Measurements from ENCODE around the gene MORC2.

MORC2 gene

DNA sequence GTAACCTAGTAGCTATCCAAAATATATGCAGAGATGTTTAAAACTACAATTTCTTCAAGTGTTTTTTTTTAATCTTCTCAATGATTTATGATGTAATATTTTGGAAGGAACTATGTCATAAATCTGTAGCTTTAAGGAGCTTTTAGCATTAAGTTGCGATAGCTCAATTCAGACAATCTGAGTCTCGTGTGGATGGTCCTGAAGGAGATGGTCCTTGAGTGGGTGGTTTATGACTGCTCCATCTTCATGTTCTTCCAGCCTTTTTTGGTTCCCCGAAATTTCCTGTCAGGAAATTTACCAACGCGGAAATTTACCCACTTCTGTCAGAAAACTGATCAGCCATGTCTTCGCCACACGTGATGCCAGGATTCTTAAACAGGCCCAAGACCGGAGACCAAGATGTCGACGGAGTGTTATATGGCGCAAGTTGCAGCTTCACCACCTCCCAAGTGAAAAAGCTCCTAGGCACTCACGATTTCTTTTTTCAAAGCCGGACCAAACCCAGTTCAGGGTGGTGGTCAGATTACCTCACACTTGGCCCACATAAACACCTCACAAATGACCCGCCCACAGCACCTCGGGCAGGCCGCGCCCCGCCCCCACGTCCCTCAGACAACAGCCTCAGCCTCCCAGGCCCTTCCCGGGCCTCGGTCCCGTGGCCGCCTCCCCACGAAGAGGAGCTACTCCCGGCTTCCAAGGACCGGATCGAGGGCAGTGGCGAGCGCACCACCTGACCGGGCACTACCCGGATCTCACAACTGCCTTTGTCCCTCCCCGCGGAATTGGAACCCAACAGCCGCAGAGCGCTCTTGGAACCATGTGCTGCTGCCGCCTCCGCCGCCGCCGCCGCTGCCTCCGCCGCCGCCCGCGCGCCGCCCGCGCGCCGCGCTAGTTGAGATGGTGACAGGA is at the start of gene MORC2:
MORC2 (minus strand) TSS at position 760 of the 909 bp plus-strand sequence. CDS start 885 bp downstream, outside the sequence.
- no peaks in the 10 kb centered on the region for H3K27me3 ChIP-seq (ENCODE audit: control insufficient read depth in 1 of 2, insufficient read depth in 2 of 2, low read length in 2 of 2)
- peak within 1 kb of the TSS; percentile 87 for H3K27ac ChIP-seq (ENCODE audit: low read depth, low read length)
- peaks cover 20% of the 10 kb centered on the region for H3K36me3 ChIP-seq (ENCODE audit: insufficient read depth, low read length)
- H3K9me3 ChIP-seq (ENCODE audit: low read length) = peaks cover 18% of the 10 kb centered on the region
- peaks cover 25% of the 10 kb centered on the region for H3K4me1 ChIP-seq (ENCODE audit: insufficient read depth, low read length)
- H3K4me3 ChIP-seq (ENCODE audit: low read depth in 1 of 2, low read length in 2 of 2) = peak within 1 kb of the TSS; percentile 91 to 92
- H3K9ac ChIP-seq (ENCODE audit: low read length) = peak within 1 kb of the TSS; percentile 54

DNA sequence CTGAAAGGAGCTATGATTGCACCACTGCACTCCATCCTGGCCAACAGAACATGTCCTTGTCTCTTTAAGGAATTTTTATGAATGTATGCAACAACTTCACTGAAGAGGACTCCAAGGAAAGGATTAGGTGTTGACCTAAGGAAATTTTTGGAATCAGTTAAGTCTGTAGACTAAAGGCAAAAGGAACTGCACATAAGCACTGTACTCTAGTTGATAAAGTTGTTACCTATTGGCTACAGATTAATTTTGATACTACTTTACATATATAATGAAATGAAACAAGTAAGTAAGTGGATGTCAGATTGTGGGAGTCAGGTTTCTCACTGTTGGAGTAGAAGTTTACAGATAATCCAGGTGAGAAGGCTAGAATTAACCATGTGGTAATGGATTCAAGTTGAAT is 37.0 kb upstream of the MORC2 start:
- Histone ChIP-seq H3K27ac (ENCODE audit: low read depth, low read length) (no peak overlapping the region), H3K9ac (ENCODE audit: low read length) (no peak overlapping the region), H3K4me1 (ENCODE audit: insufficient read depth, low read length) (no peaks in the 10 kb centered on the region), H3K4me3 (ENCODE audit: low read depth in 1 of 2, low read length in 2 of 2) (no peak overlapping the region), H3K27me3 (ENCODE audit: control insufficient read depth in 1 of 2, insufficient read depth in 2 of 2, low read length in 2 of 2) (no peaks in the 10 kb centered on the region), H3K9me3 (ENCODE audit: low read length) (no peaks in the 10 kb centered on the region), H3K36me3 (ENCODE audit: insufficient read depth, low read length) (no peaks in the 10 kb centered on the region)

DNA sequence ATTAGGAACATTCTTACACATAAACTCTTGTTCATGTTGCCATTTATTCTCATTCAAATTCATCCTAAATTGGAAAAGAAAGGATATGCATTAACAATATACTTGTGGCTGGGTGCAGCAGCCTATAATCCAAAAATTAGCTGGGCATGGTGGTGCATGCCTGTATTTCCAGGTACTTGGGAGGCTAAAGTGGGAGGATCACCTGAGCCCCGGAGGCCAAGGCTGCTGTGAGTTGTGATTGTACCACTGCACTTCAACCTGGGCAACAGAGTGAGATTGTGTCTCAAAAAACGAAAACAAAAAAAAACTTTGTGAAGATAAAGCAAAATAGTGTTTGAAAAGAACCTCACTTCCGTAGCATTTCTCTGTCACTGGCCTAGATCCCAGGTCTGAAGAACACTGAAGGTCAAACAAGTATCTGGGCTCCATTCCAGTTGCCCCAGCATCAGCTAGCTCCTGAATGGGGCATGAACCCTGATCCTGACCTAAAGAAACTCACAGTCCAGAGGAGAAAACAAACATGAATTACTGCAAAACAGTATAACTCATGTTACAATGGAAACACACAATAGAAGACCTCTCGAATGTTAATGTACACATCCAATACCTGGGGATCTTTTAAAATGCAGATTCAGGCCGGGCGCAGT is 32.7 kb upstream of the MORC2 start:
- Histone ChIP-seq H3K27me3 (ENCODE audit: control insufficient read depth in 1 of 2, insufficient read depth in 2 of 2, low read length in 2 of 2) (no peaks in the 10 kb centered on the region), H3K4me3 (ENCODE audit: low read depth in 1 of 2, low read length in 2 of 2) (no peak overlapping the region), H3K9me3 (ENCODE audit: low read length) (no peaks in the 10 kb centered on the region), H3K36me3 (ENCODE audit: insufficient read depth, low read length) (no peaks in the 10 kb centered on the region), H3K9ac (ENCODE audit: low read length) (no peak overlapping the region), H3K4me1 (ENCODE audit: insufficient read depth, low read length) (no peaks in the 10 kb centered on the region), H3K27ac (ENCODE audit: low read depth, low read length) (no peak overlapping the region)

DNA sequence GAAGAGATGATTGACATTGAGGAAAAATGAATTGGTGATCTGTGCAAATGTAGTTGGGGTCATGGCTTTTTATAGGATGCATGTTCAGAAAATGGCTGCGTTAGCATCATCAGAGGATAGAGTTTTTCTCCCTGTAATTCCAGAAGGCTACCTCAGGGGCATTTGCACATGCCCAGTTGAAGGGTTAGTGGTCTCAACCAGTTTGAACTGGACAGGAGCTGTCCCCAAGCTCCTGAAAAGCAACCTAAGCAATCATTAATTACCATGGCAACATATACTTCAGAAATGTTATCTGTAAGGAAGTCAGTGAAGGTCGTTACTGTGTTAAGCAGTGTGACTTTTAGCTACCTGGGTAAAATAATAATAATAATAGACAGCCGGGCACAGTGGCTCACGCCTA is 29.8 kb upstream of the MORC2 start:
- no peaks in the 10 kb centered on the region for H3K4me1 ChIP-seq (ENCODE audit: insufficient read depth, low read length)
- H3K36me3 ChIP-seq (ENCODE audit: insufficient read depth, low read length) = no peaks in the 10 kb centered on the region
- no peak overlapping the region for H3K27ac ChIP-seq (ENCODE audit: low read depth, low read length)
- H3K4me3 ChIP-seq (ENCODE audit: low read depth in 1 of 2, low read length in 2 of 2) = no peak overlapping the region
- H3K9ac ChIP-seq (ENCODE audit: low read length) = no peak overlapping the region
- H3K27me3 ChIP-seq (ENCODE audit: control insufficient read depth in 1 of 2, insufficient read depth in 2 of 2, low read length in 2 of 2) = no peaks in the 10 kb centered on the region
- H3K9me3 ChIP-seq (ENCODE audit: low read length) = no peaks in the 10 kb centered on the region

DNA sequence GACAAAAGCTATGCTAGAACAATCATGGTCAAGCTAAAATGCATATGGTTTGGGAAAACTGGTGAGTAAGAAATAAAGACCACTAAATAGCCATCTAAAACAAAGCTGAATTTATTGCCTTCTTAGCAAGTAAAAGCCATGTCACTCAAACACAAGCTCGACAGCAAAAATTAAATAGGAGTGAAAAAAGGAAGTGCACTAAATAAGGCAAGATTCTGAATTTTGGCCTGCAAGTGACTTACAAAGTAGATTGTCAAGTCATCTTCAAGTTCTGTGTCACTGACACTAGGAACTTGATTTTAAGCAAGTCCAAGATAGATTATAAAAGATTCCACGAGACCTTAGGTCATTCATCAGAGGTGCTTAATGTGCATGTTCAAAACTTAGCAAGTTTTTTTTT is 27.9 kb upstream of the MORC2 start:
- Histone ChIP-seq H3K4me1 (ENCODE audit: insufficient read depth, low read length) (no peaks in the 10 kb centered on the region), H3K9ac (ENCODE audit: low read length) (no peak overlapping the region), H3K9me3 (ENCODE audit: low read length) (no peaks in the 10 kb centered on the region), H3K27me3 (ENCODE audit: control insufficient read depth in 1 of 2, insufficient read depth in 2 of 2, low read length in 2 of 2) (no peaks in the 10 kb centered on the region), H3K27ac (ENCODE audit: low read depth, low read length) (no peak overlapping the region), H3K4me3 (ENCODE audit: low read depth in 1 of 2, low read length in 2 of 2) (no peak overlapping the region), H3K36me3 (ENCODE audit: insufficient read depth, low read length) (no peaks in the 10 kb centered on the region)

DNA sequence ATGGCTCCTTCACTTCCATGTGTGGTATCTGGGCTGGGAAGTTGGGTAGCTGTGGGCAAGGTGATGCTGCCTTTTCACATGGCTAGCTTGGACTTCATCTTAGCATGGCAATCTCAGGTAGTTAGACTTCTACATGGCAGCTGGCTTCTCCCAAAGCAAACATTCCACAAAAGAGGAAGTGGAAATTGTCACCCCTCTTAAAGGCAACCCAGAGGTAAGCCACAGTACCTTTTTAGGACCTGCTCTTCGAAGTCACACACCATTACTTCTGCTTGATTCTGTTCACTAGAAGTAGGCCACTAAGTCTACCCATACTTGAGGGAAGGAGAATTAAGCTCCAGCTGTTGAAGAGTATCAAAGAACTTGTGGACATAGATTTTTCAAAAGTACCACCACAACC is 26.4 kb upstream of the MORC2 start:
- H3K36me3 ChIP-seq (ENCODE audit: insufficient read depth, low read length) = no peaks in the 10 kb centered on the region
- H3K9me3 ChIP-seq (ENCODE audit: low read length) = no peaks in the 10 kb centered on the region
- no peak overlapping the region for H3K9ac ChIP-seq (ENCODE audit: low read length)
- H3K27ac ChIP-seq (ENCODE audit: low read depth, low read length) = no peak overlapping the region
- no peaks in the 10 kb centered on the region for H3K27me3 ChIP-seq (ENCODE audit: control insufficient read depth in 1 of 2, insufficient read depth in 2 of 2, low read length in 2 of 2)
- H3K4me1 ChIP-seq (ENCODE audit: insufficient read depth, low read length) = no peaks in the 10 kb centered on the region
- no peak overlapping the region for H3K4me3 ChIP-seq (ENCODE audit: low read depth in 1 of 2, low read length in 2 of 2)

DNA sequence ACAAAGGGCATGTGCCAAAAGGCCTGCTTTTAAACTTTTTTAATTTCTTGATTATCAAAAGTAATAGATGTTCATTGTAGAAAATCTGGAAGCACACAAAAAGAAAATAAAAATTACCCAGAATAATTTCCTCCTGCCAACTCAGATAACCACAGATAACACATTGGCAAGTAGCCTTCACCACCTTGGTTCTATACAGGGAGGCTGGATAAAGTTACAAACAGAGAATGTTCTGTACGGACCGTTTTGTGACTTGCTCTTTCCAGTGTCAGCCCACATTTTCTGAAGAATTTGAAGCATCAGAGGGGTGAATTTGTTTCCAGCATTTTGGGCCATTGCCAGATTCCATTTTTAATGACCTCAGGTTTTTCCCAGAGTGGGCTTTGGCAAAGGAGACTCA is 24.0 kb upstream of the MORC2 start:
- Histone ChIP-seq H3K9ac (ENCODE audit: low read length) (no peak overlapping the region), H3K27me3 (ENCODE audit: control insufficient read depth in 1 of 2, insufficient read depth in 2 of 2, low read length in 2 of 2) (no peaks in the 10 kb centered on the region), H3K27ac (ENCODE audit: low read depth, low read length) (no peak overlapping the region), H3K4me1 (ENCODE audit: insufficient read depth, low read length) (no peaks in the 10 kb centered on the region), H3K4me3 (ENCODE audit: low read depth in 1 of 2, low read length in 2 of 2) (no peak overlapping the region), H3K9me3 (ENCODE audit: low read length) (no peaks in the 10 kb centered on the region), H3K36me3 (ENCODE audit: insufficient read depth, low read length) (no peaks in the 10 kb centered on the region)

DNA sequence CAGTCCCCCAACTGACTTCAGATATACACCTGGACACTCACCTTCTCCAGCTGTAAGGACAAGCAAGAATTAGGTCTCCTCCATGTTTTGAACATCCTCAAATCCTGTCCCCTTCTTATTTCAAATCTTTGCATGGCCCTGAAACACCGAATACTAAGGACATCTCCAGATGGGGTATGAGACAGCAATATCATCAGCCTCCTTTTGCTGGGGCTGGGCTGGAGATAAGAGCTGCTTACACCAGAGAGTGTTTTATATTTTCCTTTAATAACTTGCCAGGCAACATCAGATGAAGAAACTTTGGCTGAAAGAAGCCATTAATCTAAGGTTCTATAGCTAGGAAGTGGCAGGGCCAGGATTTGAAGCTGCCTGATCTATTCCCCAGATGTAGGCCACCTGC is 22.1 kb upstream of the MORC2 start:
- Histone ChIP-seq H3K27me3 (ENCODE audit: control insufficient read depth in 1 of 2, insufficient read depth in 2 of 2, low read length in 2 of 2) (no peaks in the 10 kb centered on the region), H3K4me3 (ENCODE audit: low read depth in 1 of 2, low read length in 2 of 2) (no peak overlapping the region), H3K9me3 (ENCODE audit: low read length) (no peaks in the 10 kb centered on the region), H3K9ac (ENCODE audit: low read length) (no peak overlapping the region), H3K36me3 (ENCODE audit: insufficient read depth, low read length) (no peaks in the 10 kb centered on the region), H3K4me1 (ENCODE audit: insufficient read depth, low read length) (no peaks in the 10 kb centered on the region), H3K27ac (ENCODE audit: low read depth, low read length) (no peak overlapping the region)

DNA sequence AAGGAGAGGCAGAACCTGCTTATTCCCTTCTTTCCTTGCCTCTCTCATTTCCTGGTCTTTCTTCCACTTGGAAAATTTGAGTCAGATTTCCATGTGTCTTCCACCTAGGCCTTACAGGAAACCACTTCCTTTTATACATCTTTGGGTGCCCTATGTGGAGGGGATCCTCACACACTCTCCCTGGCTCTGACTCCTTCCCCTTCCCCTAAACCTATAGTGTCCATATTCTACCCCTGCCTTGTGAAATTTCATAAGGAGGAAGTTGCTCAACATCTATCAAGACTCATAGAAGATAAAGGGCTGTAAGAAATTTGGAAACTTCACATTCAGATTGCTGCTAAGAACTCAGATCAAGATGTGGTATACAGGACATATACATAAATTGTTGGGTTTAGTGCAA is 20.9 kb upstream of the MORC2 start:
- Histone ChIP-seq H3K27ac (ENCODE audit: low read depth, low read length) (no peak overlapping the region), H3K36me3 (ENCODE audit: insufficient read depth, low read length) (no peaks in the 10 kb centered on the region), H3K27me3 (ENCODE audit: control insufficient read depth in 1 of 2, insufficient read depth in 2 of 2, low read length in 2 of 2) (no peaks in the 10 kb centered on the region)

DNA sequence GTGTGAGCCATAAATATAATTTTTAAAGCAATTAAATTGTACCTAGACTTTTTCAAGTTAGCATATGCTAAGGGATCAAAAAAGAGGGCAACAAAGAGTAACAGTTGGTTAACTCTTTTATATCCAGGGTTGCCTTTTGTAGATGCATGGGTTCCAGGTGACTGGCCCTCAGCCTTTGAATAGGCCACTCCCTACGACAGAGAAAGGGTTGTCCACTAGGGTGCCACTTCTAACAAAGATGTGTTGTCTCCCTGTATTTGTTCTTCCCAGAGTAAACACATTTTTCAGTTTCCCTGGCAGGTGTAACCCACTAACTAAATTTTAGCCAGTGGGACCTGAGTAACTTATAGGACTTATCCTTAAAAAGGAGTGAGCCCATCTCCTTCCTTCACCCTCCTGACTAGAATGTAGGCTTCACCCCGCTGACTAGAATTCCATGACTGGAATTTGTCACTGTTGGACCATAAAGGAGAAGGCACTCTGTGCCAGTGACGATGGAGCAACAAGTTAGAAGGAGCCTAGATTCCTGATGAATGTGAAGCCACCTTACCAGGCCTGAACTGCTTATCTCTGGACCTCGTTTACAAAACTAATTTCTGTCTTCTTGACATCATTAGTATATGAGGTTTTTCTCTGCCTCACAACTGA is 17.1 kb upstream of the MORC2 start:
- no peaks in the 10 kb centered on the region for H3K9me3 ChIP-seq (ENCODE audit: low read length)
- no peak overlapping the region for H3K27ac ChIP-seq (ENCODE audit: low read depth, low read length)
- no peak overlapping the region for H3K4me3 ChIP-seq (ENCODE audit: low read depth in 1 of 2, low read length in 2 of 2)
- H3K9ac ChIP-seq (ENCODE audit: low read length) = no peak overlapping the region
- no peaks in the 10 kb centered on the region for H3K4me1 ChIP-seq (ENCODE audit: insufficient read depth, low read length)
- H3K36me3 ChIP-seq (ENCODE audit: insufficient read depth, low read length) = no peaks in the 10 kb centered on the region
- H3K27me3 ChIP-seq (ENCODE audit: control insufficient read depth in 1 of 2, insufficient read depth in 2 of 2, low read length in 2 of 2) = no peaks in the 10 kb centered on the region

More for the DNA sequence above, 20.9 kb upstream of the MORC2 start:
- Histone ChIP-seq H3K9me3 (ENCODE audit: low read length) (no peaks in the 10 kb centered on the region), H3K9ac (ENCODE audit: low read length) (no peak overlapping the region), H3K4me3 (ENCODE audit: low read depth in 1 of 2, low read length in 2 of 2) (no peak overlapping the region), H3K4me1 (ENCODE audit: insufficient read depth, low read length) (no peaks in the 10 kb centered on the region)

DNA sequence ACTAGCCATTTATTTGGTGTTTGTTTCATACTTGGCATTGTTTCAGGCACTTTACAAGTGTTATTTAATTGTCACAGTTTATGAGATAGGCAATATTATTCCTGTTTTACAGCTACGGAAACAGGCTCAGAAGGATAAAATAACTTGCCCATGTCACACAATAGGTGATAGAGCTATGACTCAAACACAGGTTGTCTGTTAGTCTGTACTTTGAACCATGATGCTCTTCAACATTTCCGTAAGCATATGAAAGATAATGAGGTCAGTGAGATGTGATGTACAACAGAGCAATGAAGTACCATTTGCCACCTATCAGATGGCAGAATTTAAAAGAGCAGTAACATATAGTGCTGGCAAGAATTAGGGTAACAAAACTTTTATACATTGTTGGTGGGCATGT is 15.7 kb upstream of the MORC2 start:
- Histone ChIP-seq H3K27ac (ENCODE audit: low read depth, low read length) (no peak overlapping the region), H3K9ac (ENCODE audit: low read length) (no peak overlapping the region), H3K4me3 (ENCODE audit: low read depth in 1 of 2, low read length in 2 of 2) (no peak overlapping the region), H3K4me1 (ENCODE audit: insufficient read depth, low read length) (no peaks in the 10 kb centered on the region), H3K9me3 (ENCODE audit: low read length) (no peaks in the 10 kb centered on the region), H3K36me3 (ENCODE audit: insufficient read depth, low read length) (no peaks in the 10 kb centered on the region), H3K27me3 (ENCODE audit: control insufficient read depth in 1 of 2, insufficient read depth in 2 of 2, low read length in 2 of 2) (no peaks in the 10 kb centered on the region)

Measured in muscle layer of colon (tissue), 2 donors.